Hindlimb muscle (tissue), 1 donor: Measurements from ENCODE around the gene MCTP1. TPM values are rescaled to one million over a fixed set of nuclear protein-coding genes. Genes with fewer than 3 reads are reported as not detected.

ENCODE experiments used
- DNase-seq: peaks from one replicate; pipeline ENCODE4 v3.0.0-alpha.2; 2013
- polyA plus RNA-seq: library from polyadenylated mRNA; unstranded; fragments of 120-200 nt; gene quantifications from one replicate; pipeline ENCODE4 v1.2.1, GENCODE V29; 2013; ENCODE audit not compliant: insufficient read length

Gene MCTP1
- 7.6 TPM for polyA plus RNA-seq

GRCh38 chr5:95284572-95285408, at the start of gene MCTP1:
MCTP1 (minus strand) TSS chr5:95285094.
- DNase-seq: peak; percentile 54

- no peak for DNase-seq
Measured at GRCh38 chr5:95332158-95332557, 47.3 kb upstream of the MCTP1 start.

- no peak for DNase-seq
Measured at GRCh38 chr5:95331358-95331757, 46.5 kb upstream of the MCTP1 start.

- DNase-seq: no peak
Measured at GRCh38 chr5:95327211-95327610, 42.3 kb upstream of the MCTP1 start.

- DNase-seq: no peak
Measured at GRCh38 chr5:95317687-95318086, 32.8 kb upstream of the MCTP1 start.

- DNase-seq: no peak
Measured at GRCh38 chr5:95317085-95317484, 32.2 kb upstream of the MCTP1 start.

- DNase-seq: no peak
Measured at GRCh38 chr5:95304711-95305110, 19.8 kb upstream of the MCTP1 start.

- DNase-seq: no peak
Measured at GRCh38 chr5:95298651-95299050, 13.8 kb upstream of the MCTP1 start.

GRCh38 chr5:95296291-95296690, 11.4 kb upstream of the MCTP1 start:
- no peak for DNase-seq

GRCh38 chr5:95285409-95285755, 488 bp upstream of the MCTP1 start:
- DNase-seq: no peak

- peak; percentile 39 for DNase-seq
Measured at GRCh38 chr5:95283761-95284571, 928 bp downstream of the MCTP1 start.

GRCh38 chr5:95283022-95283615, 1.8 kb downstream of the MCTP1 start:
- no peak for DNase-seq

GRCh38 chr5:95281226-95281625, 3.7 kb downstream of the MCTP1 start:
- no peak for DNase-seq

- no peak for DNase-seq
Measured at GRCh38 chr5:95280401-95281095, 4.3 kb downstream of the MCTP1 start.

GRCh38 chr5:95274011-95274410, 10.9 kb downstream of the MCTP1 start:
- DNase-seq: no peak

GRCh38 chr5:95272316-95272929, 12.5 kb downstream of the MCTP1 start:
- DNase-seq: peak; percentile 43

- DNase-seq: no peak
Measured at GRCh38 chr5:95262933-95263660, 21.8 kb downstream of the MCTP1 start.

- DNase-seq: peak; percentile 58
Measured at GRCh38 chr5:95261437-95262175, 23.3 kb downstream of the MCTP1 start.

GRCh38 chr5:95256991-95257390, 27.9 kb downstream of the MCTP1 start:
- DNase-seq: peak; percentile 49

- DNase-seq: peak; percentile 10
Measured at GRCh38 chr5:95256446-95256845, 28.4 kb downstream of the MCTP1 start.

GRCh38 chr5:95252801-95253200, 32.1 kb downstream of the MCTP1 start:
- DNase-seq: no peak
